Ishikawa (cell line): ENCODE measurements around the gene PDE1A.

Source experiments
- CEBPB ChIP-seq: IDR thresholded peaks from 2 replicates; pipeline ENCODE4 v1.6.1; 2012
- EGR1 ChIP-seq: IDR thresholded peaks from 2 replicates; pipeline ENCODE4 v1.6.1; 2012
- EP300 ChIP-seq: IDR thresholded peaks from 2 replicates; pipeline ENCODE4 v1.6.1; 2012; ENCODE audit warnings: borderline replicate concordance
- FOXM1 ChIP-seq: IDR thresholded peaks from 2 replicates; pipeline ENCODE4 v1.6.1; 2012; ENCODE audit warnings: low read depth, borderline replicate concordance
- MAX ChIP-seq: IDR thresholded peaks from 2 replicates; pipeline ENCODE4 v1.6.1; 2012
- RAD21 ChIP-seq: IDR thresholded peaks from 2 replicates; pipeline ENCODE4 v1.6.1; 2012; ENCODE audit warnings: low read depth
- REST ChIP-seq: IDR thresholded peaks from 2 replicates; pipeline ENCODE4 v1.6.1; 2012; ENCODE audit warnings: low read depth, mild to moderate bottlenecking
- TAF1 ChIP-seq: IDR thresholded peaks from 2 replicates; pipeline ENCODE4 v1.6.1; 2012; ENCODE audit warnings: low read depth, mild to moderate bottlenecking
- TEAD4 ChIP-seq: IDR thresholded peaks from 2 replicates; pipeline ENCODE4 v1.6.1; 2012
- USF1 ChIP-seq: IDR thresholded peaks from 2 replicates; pipeline ENCODE4 v1.6.1; 2012
- YY1 ChIP-seq: IDR thresholded peaks from 2 replicates; pipeline ENCODE4 v1.6.1; 2012; ENCODE audit warnings: low read depth
- ZBTB7A ChIP-seq: IDR thresholded peaks from 2 replicates; pipeline ENCODE4 v1.6.1; 2012; ENCODE audit warnings: low read depth

- TF ChIP-seq YY1, result no peak
- no peak for TF ChIP-seq TEAD4
- TF ChIP-seq REST, result no peak
- TF ChIP-seq EP300, result no peak
- no peak for TF ChIP-seq ZBTB7A
- TF ChIP-seq CEBPB, result no peak
- no peak for TF ChIP-seq RAD21
- TF ChIP-seq FOXM1, result no peak
- TF ChIP-seq TAF1, result no peak
- TF ChIP-seq MAX, result no peak
- TF ChIP-seq USF1, result no peak
- TF ChIP-seq EGR1, result no peak
Observed at GRCh38 chr2:182463760-182464159, 36.9 kb upstream of the PDE1A start.
